Measurements from ENCODE around the gene ERICH6B. TPM values are rescaled to one million over a fixed set of nuclear protein-coding genes. Genes with fewer than 3 reads are reported as not detected.

The ERICH6B gene
- total and polyA plus RNA-seq, 10 of the 15 experiments (the other 5 are each of a cell fraction or from before 2014, with no cell fraction given) = 0.27 to 0.75 (median 0.33) TPM; not detected in 7

DNA sequence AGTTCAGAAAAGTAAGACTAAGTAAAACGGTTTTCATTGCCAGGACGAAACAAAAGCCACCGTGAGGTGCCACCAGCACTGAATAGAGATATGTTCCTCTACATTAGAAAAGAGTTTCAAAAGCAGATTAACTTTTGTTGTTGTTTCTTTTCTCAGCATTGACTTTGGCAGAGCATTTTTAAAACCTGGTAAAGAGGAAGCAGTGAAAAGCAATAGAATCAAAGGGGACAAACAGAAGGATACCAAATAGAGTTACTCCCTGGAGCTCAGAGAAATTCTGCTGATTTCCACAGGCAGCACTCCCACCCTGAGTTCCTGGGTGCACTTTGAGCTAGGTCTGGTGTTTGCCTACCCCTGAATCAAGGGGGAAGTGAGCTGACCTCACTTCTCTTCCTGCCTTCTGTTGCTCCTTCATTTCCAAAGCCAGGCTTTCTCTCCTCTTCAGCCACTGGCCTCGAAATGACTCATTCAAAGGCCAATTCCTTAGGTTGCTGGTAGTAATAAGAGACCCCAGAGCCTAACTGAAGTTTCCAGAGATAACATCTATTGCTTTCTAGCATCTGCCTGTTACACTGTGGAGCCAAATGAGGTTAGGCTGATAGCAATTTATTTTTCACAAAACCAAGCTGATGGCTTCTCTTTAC is 11.3 kb upstream of the ERICH6B start:
- 36% methylated on average over 4 of the region's 4 CpGs for WGBS (ENCODE audit: insufficient coverage, insufficient replicate concordance, low lambda C conversion rate, missing lambda C conversion rate)
- SMC1A ChIA-PET (ENCODE audit: uncharacterized antibody, unreplicated experiment) = interaction anchor here (1.2 to 12.7 kb wide), 10 partner anchors 10 to 165 kb away, joined by 3 to 233 read pairs (median 4); partner anchors contain the start of gene CBY2
- BruUV-seq (replicated peaks) = no TSS peak
- no peak for FAIRE-seq
- Histone ChIP-seq H3K27me3 (replicated peaks in 1 of 2; ENCODE audit: control insufficient read depth in 2 of 2, insufficient read depth in 2 of 2, low read length in 1 of 2) (no peaks in the 10 kb centered on the region), H3K36me3 (ENCODE audit: control insufficient read depth in 2 of 2, insufficient read depth in 2 of 2, low read length in 1 of 2) (no peaks in the 10 kb centered on the region), H3K4me3 (no peak overlapping the region), H3K4me1 (ENCODE audit: control insufficient read depth, insufficient read depth, low read length) (peaks cover 5% of the 10 kb centered on the region), H3K9me3 (replicated peaks; ENCODE audit: control insufficient read depth, insufficient read depth, low read length) (no peaks in the 10 kb centered on the region), H2AFZ (ENCODE audit: control insufficient read depth, low read depth, low read length) (peak overlapping the region; percentile 62), H3K79me2 (ENCODE audit: control insufficient read depth, insufficient read depth, low read length) (no peaks in the 10 kb centered on the region), H3K4me2 (ENCODE audit: control insufficient read depth, insufficient read depth) (no peak overlapping the region; the same call in 1 of the 2 replicates), H3K9ac (ENCODE audit: control insufficient read depth, insufficient read depth, low read length) (no peak overlapping the region), H3K27ac (ENCODE audit: control insufficient read depth, insufficient read depth) (no peak overlapping the region), H4K20me1 (ENCODE audit: control insufficient read depth, insufficient read depth) (no peaks in the 10 kb centered on the region)
- CTCF ChIA-PET = interaction anchor here (0.9 to 10.6 kb wide), 3 partner anchors 57 to 91 kb away, joined by 3 to 361 read pairs (median 5); no protein-coding TSS in a partner anchor
- ATAC-seq = peak; percentile 27
- POLR2A ChIA-PET = no interaction called here
- RAD21 ChIA-PET (ENCODE audit: unreplicated experiment) = interaction anchor here (2.2 to 8.8 kb wide), 3 partner anchors 68 to 102 kb away, joined by 6 to 108 read pairs (median 22); no protein-coding TSS in a partner anchor
- DNase-seq (ENCODE audit: low read depth, low spot score) = no peak
- intact Hi-C loops (cut with micrococcal nuclease; ENCODE audit: unreplicated experiment) = loop anchor here (5.0 kb wide), 1 partner anchor 500 kb away; no protein-coding TSS in a partner anchor
- TF ChIP-seq SREBF2 (IDR thresholded peaks at IDR 0.05; ENCODE audit: low read length) (no peak), SPI1 (IDR thresholded peaks at IDR 0.05; ENCODE audit: borderline replicate concordance, insufficient read depth, low read depth, low read length) (peak; percentile 22; the same call in 1 of the 2 replicates), RCOR1 (conservative IDR thresholded peaks at IDR 0.05; ENCODE audit: low read depth, low read length) (no peak)
- in situ Hi-C loops (cut with MboI) = no loop called here

DNA sequence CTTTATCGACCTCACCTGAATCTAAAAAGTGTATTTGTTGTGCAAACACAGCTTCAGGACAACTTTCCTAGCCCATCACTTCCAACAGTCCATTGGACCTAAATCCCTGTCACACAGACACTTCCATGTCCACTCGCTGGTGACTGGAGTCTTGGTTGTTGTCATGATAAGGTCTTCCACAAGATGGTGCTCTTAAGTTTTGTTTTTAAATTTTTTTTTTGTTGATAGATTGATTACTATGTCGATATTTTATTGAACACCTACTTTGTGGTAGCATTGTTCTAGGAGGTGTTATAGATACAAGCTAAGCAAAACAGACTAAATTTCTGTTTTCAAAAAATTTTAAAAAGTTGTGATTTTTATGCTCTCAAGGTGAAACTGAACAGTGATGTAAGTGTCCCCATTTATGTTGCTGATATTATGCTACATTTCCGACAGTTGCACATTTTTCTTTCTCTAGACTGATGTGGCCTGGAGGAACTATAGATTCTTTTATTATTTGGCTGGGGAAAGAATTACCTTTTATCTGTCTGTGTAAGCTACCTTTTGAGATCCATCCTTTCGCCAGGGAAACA is 8.1 kb upstream of the ERICH6B start:
- FAIRE-seq = peak; percentile 96
- peak; percentile 80 for ATAC-seq
- in situ Hi-C loops (cut with MboI) = loop anchor here (5.0 kb wide), 1 partner anchor 94 kb away; no protein-coding TSS in a partner anchor
- TF ChIP-seq JUND (IDR thresholded peaks at IDR 0.05; ENCODE audit: low read depth, low read length) = no peak
- no peak for TF ChIP-seq NFXL1 (IDR thresholded peaks at IDR 0.05; ENCODE audit: borderline replicate concordance)
- TF ChIP-seq EZH2 (IDR thresholded peaks at IDR 0.05; ENCODE audit: borderline replicate concordance, control insufficient read depth, low read depth, low read length) = no peak
- no peak for TF ChIP-seq ZNF207 (IDR thresholded peaks at IDR 0.05; ENCODE audit: borderline replicate concordance)
- TF ChIP-seq RAD21 (IDR thresholded peaks at IDR 0.05; ENCODE audit: insufficient read depth, low read depth, low read length) = peak; percentile 68
- TF ChIP-seq SRF (IDR thresholded peaks at IDR 0.05; ENCODE audit: low read depth in 2 of 2, low read length in 2 of 2) = no peak
- no peak for TF ChIP-seq FOXM1 (IDR thresholded peaks at IDR 0.05; ENCODE audit: low read depth, low read length)
- no peak for TF ChIP-seq FOXK2 (IDR thresholded peaks at IDR 0.05)

More for the DNA sequence above, 8.1 kb upstream of the ERICH6B start:
- Histone ChIP-seq H3K79me2 (ENCODE audit: control insufficient read depth, insufficient read depth, low read length) (no peaks in the 10 kb centered on the region), H3K9me3 (replicated peaks; ENCODE audit: control insufficient read depth, insufficient read depth, low read length) (no peaks in the 10 kb centered on the region), H3K27ac (ENCODE audit: control insufficient read depth, insufficient read depth) (no peak overlapping the region), H3K4me1 (ENCODE audit: control insufficient read depth, insufficient read depth, low read length) (peaks cover 5% of the 10 kb centered on the region), H3K27me3 (replicated peaks in 1 of 2; ENCODE audit: control insufficient read depth in 2 of 2, insufficient read depth in 2 of 2, low read length in 1 of 2) (peaks cover 0 to 2% of the 10 kb centered on the region in 2 experiments; a peak in 1 of 4 replicates), H3K4me3 (no peak overlapping the region), H3K9ac (ENCODE audit: control insufficient read depth, insufficient read depth, low read length) (no peak overlapping the region), H3K4me2 (ENCODE audit: control insufficient read depth, insufficient read depth) (no peak overlapping the region), H2AFZ (ENCODE audit: control insufficient read depth, low read depth, low read length) (no peak overlapping the region), H4K20me1 (ENCODE audit: control insufficient read depth, insufficient read depth) (no peaks in the 10 kb centered on the region), H3K36me3 (ENCODE audit: control insufficient read depth in 2 of 2, insufficient read depth in 2 of 2, low read length in 1 of 2) (no peaks in the 10 kb centered on the region)
- intact Hi-C loops (cut with micrococcal nuclease; ENCODE audit: unreplicated experiment) = loop anchor here (1.0 kb wide), 2 partner anchors 95 to 105 kb away; no protein-coding TSS in a partner anchor
- peak; percentile 21 for DNase-seq (ENCODE audit: low read depth, low spot score)
- ChIA-PET RAD21 (ENCODE audit: unreplicated experiment) (interaction anchor here (0.6 to 8.8 kb wide), 14 partner anchors 31 to 683 kb away, joined by 3 to 108 read pairs (median 4); partner anchors contain the start of gene CBY2), SMC1A (ENCODE audit: uncharacterized antibody, unreplicated experiment) (interaction anchor here (0.5 to 12.7 kb wide), 27 partner anchors 10 to 691 kb away, joined by 3 to 233 read pairs (median 5); partner anchors contain the start of gene CBY2), POLR2A (interaction anchor here (1.3 kb wide), 1 partner anchor 94 kb away, joined by 3 read pairs; no protein-coding TSS in a partner anchor), CTCF (interaction anchor here (0.7 to 10.6 kb wide), 33 partner anchors 9 to 698 kb away, joined by 3 to 361 read pairs (median 4); partner anchors contain the start of gene CBY2)
- BruUV-seq (replicated peaks) = no TSS peak
- WGBS (ENCODE audit: insufficient coverage, insufficient replicate concordance, low lambda C conversion rate, missing lambda C conversion rate) = 40% methylated on average over 5 of the region's 5 CpGs
